Activated CD8-positive, alpha-beta memory T cell treated with anti-CD3 and anti-CD28 coated beads for 48 hours (primary cell): ENCODE results near the gene IFNGR1.

ENCODE experiments used
- DNase-seq, 3 experiments: peaks; one replicate each; pipeline ENCODE4 v3.0.0-alpha.2; 2020; ENCODE audit warnings: low read depth in 2 of 3, low spot score in 2 of 3

Gene IFNGR1

DNA sequence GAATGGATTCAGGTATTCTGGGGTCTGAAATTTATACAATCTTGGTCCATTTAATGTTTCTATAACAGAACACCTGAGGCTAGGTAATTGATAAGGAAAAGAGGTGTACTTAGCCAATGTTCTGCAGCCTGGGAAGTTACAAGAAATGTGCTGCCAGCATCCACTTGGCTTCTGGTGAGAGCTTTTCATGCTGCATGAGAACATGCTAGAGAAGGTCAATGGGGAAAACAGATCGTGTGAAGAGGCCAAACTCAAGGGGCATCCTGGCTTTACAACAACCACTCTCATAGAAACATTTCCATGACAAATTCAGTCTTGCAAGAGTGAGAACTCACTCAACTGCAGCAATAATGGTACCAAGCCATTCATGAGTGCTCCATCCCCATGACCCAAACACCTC is 62.5 kb downstream of the IFNGR1 start:
- DNase-seq, result no peak

GRCh38 chr6:137155830-137156229 is 63.4 kb downstream of the IFNGR1 start:
- DNase-seq, result no peak

- no peak for DNase-seq
Measured at GRCh38 chr6:137150072-137150471, 69.1 kb downstream of the IFNGR1 start.

- no peak for DNase-seq
Measured at GRCh38 chr6:137149035-137149393, 70.2 kb downstream of the IFNGR1 start.

DNA sequence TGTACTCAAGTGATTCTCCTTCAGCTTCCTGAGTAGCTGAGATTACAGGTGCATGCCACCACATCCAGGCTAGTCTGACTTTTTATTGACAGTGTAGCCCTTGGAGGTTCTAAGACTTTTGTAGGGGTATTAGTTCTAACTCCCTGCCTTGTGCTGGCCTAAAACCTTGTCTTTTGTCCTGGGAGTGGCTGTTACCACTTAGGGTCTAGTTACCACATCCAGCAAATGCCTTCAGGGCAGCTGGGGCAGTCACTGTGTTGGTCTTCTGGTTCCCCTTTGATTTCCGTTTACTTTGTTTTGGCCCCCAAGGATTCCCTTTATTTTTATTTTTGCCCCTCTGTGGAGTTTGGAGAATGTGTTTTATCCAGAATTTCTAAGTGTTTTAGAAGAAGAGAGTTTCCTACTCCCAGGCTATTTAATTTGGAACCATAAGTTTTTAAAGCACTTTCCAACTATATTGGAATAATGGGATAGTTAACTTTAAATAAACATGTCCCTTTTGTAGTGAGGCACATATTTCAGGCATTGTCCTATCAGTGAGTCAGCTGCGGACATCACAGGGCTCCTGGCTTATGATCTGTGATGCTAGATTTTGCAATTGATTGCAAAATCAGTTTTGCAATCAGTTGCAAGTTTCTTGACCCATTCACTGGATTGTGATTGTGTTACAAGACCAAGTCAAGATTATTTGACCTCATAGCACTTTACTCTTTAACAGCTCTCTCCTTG is 70.7 kb downstream of the IFNGR1 start:
- no peak for DNase-seq
